Activated CD8-positive, alpha-beta memory T cell treated with anti-CD3 and anti-CD28 coated beads, Interleukin-2, amount 50 U/mL, for 24 hours (primary cell): ENCODE data around the gene EFNA2.
"Not testable (repeated sequence)": the region's sequence is repeated elsewhere in the genome, so short reads cannot be mapped to it uniquely, and the experiment has no call there.

Source experiments
- DNase-seq: peaks from one replicate; pipeline ENCODE4 v3.0.0-alpha.2; 2020; ENCODE audit errors: extremely low read depth

EFNA2 gene

DNA sequence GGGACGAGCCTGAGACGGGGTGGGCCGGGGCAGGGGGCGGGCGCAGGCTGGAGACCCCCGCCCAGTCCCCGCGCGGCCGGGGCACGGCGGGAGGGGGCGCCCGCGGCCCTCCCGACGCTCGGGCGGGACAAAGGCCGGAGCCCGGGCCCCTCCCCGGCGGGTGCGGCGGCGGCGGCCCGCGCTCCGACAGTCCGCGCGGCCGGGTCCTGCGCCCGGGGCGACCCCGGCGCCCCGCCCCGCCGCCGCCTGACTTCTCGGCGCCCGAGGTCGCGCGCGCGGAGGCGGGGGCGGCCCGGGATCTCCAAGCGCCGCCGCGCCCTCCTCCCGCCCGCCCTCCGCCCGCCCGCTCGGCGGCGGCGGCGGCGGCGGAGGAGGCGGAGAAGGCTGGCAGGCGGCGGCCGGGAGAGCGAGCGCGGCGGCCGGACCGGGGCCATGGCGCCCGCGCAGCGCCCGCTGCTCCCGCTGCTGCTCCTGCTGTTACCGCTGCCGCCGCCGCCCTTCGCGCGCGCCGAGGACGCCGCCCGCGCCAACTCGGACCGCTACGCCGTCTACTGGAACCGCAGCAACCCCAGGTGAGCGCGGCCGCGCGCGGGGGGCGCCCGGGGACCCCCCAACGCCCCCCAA lies at the start of gene EFNA2:
Gene EFNA2, plus strand, starts transcription at position 137 of the 624 bp plus-strand sequence. Its CDS starts 296 bp downstream, at position 433.
- DNase-seq = no peak

DNA sequence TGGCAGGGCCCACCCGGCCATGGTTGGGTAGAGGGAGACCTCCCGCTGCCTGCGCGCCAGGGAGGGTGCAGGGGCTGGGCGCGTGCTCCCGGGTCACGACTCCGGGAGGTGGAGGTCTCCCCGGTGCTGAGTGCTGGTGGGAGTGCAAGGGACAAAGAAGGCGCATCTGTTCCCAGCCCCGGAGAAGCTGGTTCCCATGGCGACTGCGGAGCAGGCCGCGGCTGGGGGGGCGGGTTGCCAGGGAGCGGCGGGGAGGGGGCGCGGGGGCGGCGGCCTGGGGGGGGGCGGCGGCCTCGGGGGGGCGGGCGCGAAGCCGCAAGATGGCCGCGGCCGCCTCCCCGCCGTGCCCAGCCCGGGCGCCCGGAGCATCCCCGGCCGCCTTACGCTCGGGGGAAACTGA lies 49.1 kb upstream of the EFNA2 start:
- no peak for DNase-seq

GRCh38 chr19:1237027-1237659 lies 48.5 kb upstream of the EFNA2 start:
- DNase-seq = no peak

GRCh38 chr19:1237754-1238368 lies 47.8 kb upstream of the EFNA2 start, which contains the start of gene CBARP:
CBARP (minus strand) TSS chr19:1238005; CDS start chr19:1236100, 1,905 bp downstream.
- no peak for DNase-seq

DNA sequence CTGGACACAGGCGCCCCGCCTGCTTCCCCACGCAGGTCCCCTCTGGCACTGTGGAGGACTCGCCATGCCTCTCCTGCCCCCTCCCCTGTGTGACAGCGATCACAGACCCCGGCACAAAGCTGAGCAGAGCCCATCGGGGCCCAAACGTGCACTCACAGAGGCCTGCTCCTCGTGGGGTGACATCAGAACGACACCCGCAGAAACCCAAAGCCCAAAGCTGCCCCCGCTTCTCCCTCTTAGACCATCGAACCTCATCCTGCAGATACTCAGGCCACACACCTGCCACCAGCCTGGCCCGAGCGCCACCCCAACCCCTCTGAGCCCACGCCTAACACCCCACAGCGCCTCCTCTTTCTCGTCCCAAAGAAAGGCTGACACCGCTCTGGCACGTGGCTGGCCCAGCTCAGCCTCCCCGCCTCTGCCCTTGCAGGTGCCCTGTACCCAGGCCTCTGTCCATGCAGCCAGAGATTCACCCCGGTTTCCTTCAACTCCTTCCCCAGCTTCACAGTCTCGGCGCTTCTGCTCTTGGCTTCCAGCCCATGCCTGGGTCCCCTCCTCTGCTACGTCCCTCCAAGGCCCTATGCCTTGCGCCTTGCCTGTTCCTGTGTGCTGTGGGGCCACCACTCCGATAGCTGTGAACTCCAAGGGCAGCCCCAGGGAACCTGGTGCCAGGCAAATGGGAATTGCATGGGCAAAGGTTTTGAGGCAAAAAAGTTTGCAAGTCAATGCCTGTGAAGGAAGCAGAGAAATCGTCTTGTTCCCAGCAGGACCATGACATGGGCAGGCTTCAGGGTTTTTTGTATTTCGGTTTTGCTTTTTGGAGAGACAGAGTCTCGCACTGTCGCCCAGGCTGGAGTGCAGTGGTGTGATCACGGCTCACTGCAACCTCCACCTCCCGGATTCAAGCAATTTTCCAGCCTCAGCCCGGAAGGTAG lies 47.0 kb upstream of the EFNA2 start:
- no peak for DNase-seq

- DNase-seq = no peak
Measured at GRCh38 chr19:1239420-1239795, 46.3 kb upstream of the EFNA2 start.

- peak; percentile 69 for DNase-seq
Measured at GRCh38 chr19:1239796-1240737, 45.6 kb upstream of the EFNA2 start.

- DNase-seq = no peak
Measured at GRCh38 chr19:1240925-1241324, 44.7 kb upstream of the EFNA2 start.

DNA sequence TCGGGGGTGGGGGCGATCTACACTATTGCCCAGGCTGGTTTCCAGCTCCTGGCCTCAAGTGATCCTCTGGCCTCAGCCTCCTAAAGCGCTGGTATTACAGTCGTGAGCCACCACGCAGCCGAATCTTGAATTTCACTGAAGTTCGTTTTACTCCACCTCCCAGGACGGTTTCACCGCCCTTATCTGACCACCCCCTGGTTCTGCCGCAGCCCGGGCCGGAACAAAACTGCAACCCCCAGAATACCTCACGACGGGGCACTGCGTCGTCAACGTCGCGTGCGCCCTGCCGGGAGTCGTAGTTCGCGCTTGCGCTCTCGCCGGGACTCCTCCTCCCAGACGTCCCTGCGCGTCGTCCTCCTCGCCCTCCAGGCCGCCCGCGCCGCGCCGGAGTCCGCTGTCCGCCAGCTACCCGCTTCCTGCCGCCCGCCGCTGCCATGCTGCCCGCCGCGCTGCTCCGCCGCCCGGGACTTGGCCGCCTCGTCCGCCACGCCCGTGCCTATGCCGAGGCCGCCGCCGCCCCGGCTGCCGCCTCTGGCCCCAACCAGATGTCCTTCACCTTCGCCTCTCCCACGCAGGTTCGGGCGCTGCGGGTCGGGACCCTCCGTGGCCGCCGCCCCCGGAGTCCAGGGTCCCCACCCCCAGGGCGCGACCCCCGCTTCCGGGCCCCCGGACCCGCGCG lies 44.1 kb upstream of the EFNA2 start, which contains the start of gene ATP5F1D:
Gene ATP5F1D, plus strand, starts transcription at position 335 of the 679 bp plus-strand sequence. Its CDS starts 100 bp downstream, at position 435.
- DNase-seq = peak; percentile 82

- no peak for DNase-seq
Measured at GRCh38 chr19:1243768-1244692, 41.6 kb upstream of the EFNA2 start.

- no peak for DNase-seq
Measured at GRCh38 chr19:1244693-1245451, 40.8 kb upstream of the EFNA2 start.

DNA sequence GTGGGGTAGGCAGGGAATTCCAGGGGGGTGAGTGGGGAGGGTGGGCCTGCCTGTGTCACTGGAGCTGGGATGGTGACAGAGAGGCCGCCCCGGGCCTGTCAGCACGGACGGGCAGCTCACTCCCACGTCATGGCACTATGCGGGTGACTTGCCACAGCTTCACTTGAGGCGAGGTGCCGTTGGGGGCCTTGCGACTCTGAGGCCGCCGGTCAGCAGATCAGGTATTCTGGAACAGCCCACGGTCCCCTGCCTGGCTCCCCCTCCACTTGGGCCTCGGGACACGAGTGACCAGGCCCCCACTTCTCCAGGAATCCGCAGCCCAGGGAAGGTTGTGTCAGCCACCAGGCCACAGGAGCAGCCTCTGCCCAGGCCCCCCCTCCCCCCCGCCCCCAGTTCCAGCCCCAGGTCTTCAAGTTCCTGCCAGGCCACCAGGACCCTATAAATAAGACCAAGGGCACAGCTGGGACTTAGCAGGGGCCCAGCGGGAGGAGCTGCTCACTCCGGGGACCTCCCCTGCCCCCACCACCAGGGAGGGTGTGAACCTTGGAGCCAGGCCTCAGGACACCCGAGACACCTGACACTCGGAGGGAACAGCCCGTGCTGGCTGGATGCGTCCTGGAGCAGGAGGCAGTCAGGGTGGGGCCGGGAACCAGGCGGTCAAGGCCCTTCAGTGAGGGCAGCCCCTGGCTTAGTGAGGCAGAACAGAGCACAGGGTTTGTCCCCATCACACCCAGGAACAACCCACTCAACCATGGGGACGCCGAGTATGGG lies 40.0 kb upstream of the EFNA2 start:
- no peak for DNase-seq

DNA sequence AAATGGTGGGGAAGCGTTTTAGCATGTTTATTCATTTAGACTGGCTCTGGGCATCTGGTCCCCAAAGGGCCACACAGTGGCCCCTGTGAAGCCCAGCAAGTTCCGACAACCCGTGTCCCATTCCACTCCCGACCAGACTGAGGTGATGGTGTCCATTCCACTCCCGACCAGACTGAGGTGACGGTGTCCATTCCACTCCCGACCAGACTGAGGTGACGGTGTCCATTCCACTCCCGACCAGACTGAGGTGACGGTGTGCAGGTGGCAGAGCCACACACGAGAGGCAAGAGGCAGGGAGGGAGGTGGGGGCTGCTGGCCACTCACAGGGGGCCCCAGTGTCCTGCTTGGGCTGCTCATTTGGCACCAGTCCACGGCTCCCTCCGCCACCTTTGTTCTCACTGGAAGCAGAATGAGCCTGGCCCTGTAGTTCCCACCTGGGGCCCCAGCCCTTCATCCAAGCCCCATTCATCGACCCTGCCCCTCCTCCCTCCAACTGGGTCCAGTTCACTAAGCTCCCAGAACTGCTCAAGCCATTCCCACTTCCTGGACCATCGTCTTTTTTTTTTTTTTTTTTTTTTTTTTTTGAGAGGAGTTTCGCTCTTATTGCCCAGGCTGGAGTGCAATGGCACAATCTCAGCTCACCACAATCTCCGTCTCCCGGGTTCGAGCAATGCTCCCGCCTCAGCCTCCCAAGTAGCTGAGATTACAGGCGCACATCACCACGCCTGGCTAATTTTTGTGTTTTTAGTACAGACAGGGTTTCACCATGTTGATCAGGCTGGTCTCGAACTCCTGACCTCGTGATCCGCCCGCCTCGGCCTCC lies 39.2 kb upstream of the EFNA2 start:
- not testable (repeated sequence) for DNase-seq

- no peak for DNase-seq
Measured at GRCh38 chr19:1247748-1248138, 37.9 kb upstream of the EFNA2 start.

DNA sequence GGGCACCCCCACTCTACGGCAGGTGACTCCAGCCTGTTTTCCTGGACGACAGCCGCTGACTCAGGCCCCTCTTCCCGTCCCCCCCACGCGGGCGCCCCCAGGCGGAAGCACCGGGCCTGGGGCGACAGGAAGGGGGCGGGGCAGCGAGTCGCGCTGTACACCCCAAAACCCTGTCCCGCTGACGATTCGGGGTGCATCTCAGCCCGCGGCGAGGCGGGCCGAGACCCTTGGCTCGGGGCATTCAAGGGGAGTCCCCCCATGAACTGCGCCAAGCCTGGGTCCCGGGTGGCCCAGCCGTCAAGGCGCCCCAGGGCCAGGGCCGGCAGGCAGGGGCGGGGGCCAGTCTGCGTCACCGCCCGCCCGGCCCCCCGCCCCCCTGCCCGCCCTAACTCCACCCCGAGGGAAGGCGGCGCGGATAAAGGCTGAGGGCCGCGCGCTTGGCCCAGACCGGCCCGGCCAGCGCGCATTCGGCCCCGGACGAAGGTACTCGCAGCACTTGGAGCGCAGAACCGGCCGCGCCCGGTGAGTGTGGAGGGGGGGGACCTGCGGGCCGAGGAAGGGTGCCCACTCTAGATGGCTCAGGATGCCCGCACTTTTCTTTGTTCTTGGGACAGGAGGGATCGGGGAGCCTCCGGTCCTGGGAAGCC lies 37.4 kb upstream of the EFNA2 start, which contains the start of gene MIDN:
Gene MIDN, plus strand, starts transcription at position 445 of the 647 bp plus-strand sequence. CDS start 1,714 bp downstream, outside the sequence.
- DNase-seq = no peak

GRCh38 chr19:1248786-1249297 lies 36.8 kb upstream of the EFNA2 start:
- no peak for DNase-seq
